Measurements from ENCODE around the gene TJP1. TPM values are rescaled to one million over a fixed set of nuclear protein-coding genes. Genes with fewer than 3 reads are reported as not detected.
"Not testable (repeated sequence)": the region's sequence is repeated elsewhere in the genome, so short reads cannot be mapped to it uniquely, and the experiment has no call there.

Gene TJP1
- polyA plus RNA-seq, 1 donor = 185 TPM

- DNase-seq = no peak
Measured at GRCh38 chr15:29800491-29801366, 21.5 kb downstream of the TJP1 start.

- DNase-seq = no peak
Measured at GRCh38 chr15:29799859-29800258, 22.4 kb downstream of the TJP1 start.

DNA sequence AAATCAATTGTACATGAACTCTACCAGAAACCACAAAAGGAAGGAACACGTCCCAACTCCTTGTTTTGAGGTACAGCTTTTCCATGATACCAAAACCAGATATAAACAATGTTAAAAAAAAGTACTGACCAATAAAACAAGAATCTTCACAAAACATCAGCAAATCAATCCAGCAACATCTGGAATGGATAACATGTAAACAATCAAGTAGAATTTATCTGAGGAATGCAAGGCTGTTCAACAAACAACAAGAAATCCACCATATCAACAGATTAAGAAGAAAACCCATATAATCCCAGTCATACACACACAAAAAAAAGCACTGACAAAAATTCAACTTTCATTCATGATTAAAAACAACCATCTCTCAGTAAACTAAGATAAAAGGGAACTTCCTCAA, 26.7 kb downstream of the TJP1 start:
- DNase-seq = no peak

DNA sequence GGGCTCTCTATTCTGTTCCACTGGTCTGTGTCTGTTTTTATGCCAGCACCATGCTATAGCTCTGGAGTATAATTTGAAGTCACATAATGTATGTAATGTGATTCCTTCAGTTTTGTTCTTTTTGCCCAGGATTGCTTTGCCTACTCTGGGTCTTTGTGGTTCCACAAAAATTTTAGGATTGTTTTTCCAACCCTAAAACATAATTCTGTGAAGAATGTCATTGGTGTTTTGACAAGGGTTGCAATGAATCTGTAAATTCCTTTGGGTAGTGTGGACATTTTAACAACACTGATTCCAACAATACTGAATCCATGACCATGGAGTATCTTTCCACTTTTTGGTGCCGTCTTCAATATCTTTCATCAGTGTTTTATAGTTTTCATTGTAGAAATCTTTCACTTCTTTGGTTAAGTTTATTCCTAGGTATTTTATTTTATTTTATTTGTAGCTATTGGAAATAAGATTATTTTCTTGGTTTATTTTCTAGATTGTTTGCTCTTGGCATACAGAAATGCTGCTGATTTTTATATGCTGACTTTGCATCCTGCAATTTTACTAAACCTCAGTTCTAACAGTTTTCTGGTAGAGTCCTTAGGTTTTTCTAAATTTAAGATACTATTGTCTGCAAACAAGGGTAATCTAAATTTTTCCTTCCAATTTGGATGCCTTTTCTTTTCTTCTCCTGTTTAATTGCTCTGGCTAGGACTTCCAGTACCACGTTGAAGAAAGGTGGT, 29.7 kb downstream of the TJP1 start:
- no peak for DNase-seq

- DNase-seq = no peak
Measured at GRCh38 chr15:29790607-29791006, 31.7 kb downstream of the TJP1 start.

DNA sequence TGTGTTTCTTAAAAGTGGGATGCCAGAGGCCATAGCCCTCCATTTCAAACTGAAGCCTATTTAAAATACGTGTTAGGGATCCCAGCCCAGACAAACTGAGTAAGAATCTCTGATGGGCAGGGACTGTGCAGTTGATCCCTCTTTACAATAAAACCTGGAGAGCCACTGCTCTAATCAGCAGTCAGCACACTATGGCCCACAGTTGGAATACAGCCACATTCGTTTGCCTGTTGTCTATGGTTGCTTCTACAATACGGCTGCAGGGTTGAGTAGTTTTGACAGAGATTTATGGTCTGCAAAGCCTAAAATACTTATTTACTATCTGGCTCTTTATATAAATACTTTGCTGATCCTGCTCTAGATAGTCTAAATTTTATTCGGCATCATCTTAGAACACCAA, 32.4 kb downstream of the TJP1 start:
- no peak for DNase-seq

DNA sequence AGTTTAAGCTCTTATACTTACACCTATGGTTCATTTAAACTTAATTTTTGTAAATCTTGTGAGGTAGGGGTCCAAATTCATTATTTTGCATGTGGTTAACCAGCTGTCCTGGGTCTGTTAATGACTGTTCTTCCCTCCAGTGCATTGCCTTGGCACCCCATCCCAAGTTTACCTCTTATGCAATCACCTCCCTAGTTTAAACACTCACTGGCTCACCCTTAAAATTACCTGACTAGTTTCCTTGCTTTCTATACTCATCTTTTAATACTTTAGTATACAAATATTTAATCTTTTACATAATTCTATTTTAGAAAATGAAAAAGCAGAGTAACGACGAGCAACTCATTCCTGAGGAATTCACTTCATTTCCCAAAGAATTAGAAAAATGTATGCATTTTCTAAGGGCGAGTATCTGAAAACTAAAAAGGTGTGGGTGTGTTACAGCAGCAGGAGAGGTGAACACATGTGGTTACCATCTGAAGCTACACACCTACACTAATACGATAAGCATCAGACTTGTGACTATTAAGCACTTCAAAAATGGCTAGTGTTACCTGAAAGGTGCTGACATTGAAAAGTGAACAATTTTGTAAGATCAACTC, 33.7 kb downstream of the TJP1 start:
- no peak for DNase-seq

DNA sequence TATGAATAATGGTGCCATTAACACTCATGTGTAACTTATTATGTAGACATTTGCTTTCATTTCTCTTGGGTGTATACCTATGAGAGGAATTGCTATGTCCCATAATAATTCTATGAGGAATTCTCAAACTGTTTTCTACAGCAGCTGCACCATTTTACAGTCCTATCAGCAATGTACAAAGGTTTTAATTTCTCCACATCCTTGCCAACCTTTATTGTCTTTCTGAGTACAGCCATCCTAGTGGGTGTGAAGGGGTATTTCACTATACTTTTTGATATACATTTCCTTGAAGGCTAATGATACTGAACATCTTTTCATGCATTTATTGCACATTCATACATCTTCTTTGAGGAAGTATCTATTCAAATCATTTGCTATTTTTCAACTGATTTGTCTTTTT, 34.5 kb downstream of the TJP1 start:
- DNase-seq = no peak

DNA sequence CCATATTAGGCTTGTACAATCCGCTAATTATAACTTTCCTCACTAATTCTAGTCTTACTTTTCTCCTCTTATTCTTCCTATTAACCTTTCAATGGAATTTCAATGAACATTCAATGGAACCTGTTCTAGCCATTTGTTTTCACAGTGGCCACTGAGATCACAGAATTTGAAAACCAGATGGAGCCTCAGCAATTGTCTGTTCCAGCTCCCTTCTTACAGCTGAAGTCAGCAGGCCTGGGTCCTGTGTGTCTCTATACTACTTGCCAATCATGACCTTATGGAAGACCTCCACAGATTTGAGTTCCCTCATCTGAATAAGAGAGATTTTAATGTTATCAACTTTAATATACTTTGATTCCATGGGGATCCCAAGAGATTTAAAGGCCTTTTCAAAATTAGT, 36.6 kb downstream of the TJP1 start:
- DNase-seq = no peak

DNA sequence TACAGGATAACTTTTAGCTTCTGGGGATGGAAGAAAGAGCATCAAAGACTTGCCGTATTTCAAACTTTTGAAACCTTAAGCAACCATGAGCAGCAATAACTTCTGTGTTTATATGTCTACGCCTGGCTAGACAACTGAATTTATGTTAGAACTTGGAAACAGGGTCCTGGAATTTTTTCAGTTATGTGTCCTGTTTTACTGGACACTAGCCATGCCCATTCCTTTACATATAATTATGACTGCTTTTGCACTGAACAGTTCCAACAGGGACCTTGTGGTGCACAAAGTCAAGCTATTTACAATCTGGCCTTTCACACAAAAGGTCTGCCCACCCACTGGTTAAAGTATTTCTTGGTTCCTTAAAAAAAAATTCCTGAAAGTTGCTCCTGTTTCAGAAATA, 37.1 kb downstream of the TJP1 start:
- no peak for DNase-seq

DNA sequence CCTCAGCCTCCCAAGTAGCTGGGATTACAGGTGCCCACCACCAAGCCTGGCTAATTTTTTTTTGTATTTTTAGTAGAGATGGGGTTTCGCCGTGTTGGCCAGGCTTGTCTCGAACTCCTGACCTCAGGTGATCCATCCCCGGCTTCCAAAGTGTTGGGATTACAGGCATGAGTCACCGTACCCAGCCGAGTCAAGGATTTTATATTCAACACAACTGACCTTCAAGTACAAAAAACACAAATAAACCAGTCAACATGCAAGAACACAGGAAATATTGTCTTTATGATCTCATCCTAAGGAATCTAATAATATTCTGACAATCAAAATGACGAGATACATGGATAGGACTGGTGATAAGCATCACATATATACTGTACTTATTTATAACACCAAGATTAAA, 37.9 kb downstream of the TJP1 start:
- DNase-seq = no peak

- not testable (repeated sequence) for DNase-seq
Measured at GRCh38 chr15:29782816-29783215, 39.5 kb downstream of the TJP1 start.

DNA sequence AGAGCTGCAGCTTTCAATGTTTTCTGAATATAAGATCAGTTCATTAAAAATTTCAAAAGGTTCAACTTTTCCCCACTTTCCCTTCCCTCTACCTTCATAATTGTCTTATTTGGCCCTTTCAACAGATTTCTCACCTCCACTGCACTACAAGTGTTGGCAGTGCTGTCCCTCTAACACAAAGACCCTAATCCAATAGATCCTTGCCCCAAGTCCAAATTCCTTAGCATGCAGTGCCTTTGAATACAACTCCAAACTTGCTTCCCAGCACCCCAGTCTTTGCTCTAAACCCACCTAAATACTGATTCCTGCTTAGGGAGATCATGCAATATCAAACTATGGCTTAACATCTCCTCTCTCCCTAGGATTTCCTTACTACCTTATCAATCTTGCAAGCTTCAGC, 43.9 kb downstream of the TJP1 start:
- no peak for DNase-seq

DNA sequence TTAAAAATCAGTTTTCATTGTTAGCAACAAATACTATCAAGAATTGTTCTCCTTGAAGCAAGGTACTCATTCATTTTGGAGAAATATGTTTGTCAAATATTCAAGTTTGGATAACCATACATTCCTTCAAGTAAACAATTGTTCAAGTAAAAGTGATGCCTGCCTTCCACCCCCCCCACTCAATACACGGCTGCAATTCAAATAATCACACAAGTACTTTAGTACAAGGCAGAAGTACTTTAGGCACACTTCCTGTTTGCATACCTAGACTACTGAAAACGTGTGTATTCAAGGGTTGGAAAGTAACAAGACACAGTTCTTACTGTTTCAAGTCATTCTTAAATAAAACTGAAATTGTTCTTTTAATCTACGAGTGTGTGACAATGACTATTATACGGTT, 45.4 kb downstream of the TJP1 start:
- DNase-seq = no peak

DNA sequence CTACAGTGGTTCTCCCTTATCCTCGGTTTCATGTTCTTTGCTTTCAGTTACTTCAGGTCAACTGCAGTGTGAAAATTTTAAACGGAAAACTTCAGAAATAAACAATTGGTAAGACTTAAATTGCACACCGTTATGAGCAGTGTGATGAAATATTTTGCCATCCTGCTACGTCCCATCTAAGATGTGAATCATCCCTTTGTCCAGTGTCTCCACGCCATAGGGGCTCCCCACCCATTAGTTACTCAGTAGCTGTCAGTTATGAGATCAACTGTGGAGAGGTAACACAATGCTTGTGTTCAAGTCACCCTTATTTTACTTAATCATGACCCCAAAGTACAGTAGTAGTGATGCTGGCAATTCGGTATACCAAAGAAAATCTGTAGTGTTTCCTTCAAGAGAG, 47.4 kb downstream of the TJP1 start:
- DNase-seq = no peak

GRCh38 chr15:29773816-29774215, 48.5 kb downstream of the TJP1 start:
- no peak for DNase-seq

DNA sequence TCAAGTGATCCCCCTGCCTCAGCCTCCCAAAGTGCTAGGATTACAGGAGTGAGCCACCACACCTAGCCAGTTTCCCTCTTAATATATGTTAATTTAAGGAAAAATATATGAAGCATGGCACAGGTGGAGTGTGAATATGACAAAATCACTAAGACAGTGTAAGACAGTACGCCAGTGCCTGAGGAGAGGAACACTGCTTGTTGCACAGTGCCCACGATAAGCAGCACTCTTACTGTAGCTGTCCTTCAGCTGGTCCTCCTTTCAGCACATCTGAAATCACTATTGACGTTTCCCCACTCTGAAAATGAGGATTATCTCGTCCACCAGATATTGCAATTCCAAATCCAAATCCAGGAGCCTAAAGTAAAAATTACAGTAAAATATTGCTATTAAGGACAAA, 49.3 kb downstream of the TJP1 start:
- no peak for DNase-seq

- DNase-seq = no peak
Measured at GRCh38 chr15:29770796-29771195, 51.5 kb downstream of the TJP1 start.

DNA sequence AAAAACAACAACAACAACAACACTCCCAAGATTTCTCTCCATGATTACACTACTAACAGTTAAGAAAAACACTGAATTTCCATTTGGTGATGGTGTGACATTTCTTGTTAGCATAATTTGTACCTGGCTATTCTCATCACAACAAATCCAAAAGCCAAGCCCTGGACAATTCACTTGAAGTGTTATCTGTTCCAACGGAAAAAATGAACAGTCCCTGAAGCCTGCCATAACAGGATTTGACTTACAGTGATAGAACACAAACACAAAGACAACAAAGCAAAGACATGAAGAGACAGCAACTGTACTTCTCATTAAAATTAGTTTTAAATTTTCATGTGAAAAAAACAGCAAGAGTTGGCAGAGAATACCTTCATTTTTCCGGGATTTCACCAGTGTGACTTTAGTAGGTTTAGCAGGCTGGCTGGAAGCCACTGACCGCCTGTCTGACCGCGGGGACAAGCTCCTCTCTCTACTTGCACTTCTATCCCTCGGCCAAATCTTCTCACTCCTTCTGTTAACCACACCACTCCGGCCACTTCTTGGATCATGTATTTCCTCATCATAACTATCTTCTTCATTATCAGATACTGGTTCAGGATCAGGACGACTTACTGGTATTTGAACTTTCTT, 56.3 kb downstream of the TJP1 start:
- no peak for DNase-seq

- no peak for DNase-seq
Measured at GRCh38 chr15:29765234-29765841, 56.9 kb downstream of the TJP1 start.

- DNase-seq = no peak
Measured at GRCh38 chr15:29759596-29759995, 62.7 kb downstream of the TJP1 start.

All from left kidney (tissue), 2 donors.